ENCODE results near the gene IL37. TPM values are rescaled to one million over a fixed set of nuclear protein-coding genes. Genes with fewer than 3 reads are reported as not detected.

Gene IL37
- total RNA-seq, 1 experiment from 2014 or later, result 2.6 TPM

- Histone ChIP-seq H3K27ac (ENCODE audit: low read length) (no peak overlapping the region), H3K9ac (ENCODE audit: low read length) (no peak overlapping the region), H3K4me2 (ENCODE audit: low read length) (no peak overlapping the region), H2AFZ (ENCODE audit: low read length) (no peak overlapping the region), H3K36me3 (ENCODE audit: low read depth, low read length) (no peaks in the 10 kb centered on the region), H3F3A (ENCODE audit: low read length, unreplicated experiment) (no peaks in the 10 kb centered on the region), H3K27me3 (ENCODE audit: low read length) (no peaks in the 10 kb centered on the region), H3K79me2 (ENCODE audit: low read length) (no peaks in the 10 kb centered on the region), H3K4me3 (ENCODE audit: low read length) (no peak overlapping the region), H4K20me1 (ENCODE audit: low read length) (no peaks in the 10 kb centered on the region), H3K9me3 (ENCODE audit: low read length) (0 out of 2 replicates have a peak, but pooled peaks cover 11% of the 10 kb centered on the region), H3K4me1 (ENCODE audit: insufficient read depth, low read length) (peaks cover 14% of the 10 kb centered on the region), H3K9me2 (replicated peaks; ENCODE audit: low read length) (no peaks in the 10 kb centered on the region)
- intact Hi-C loops (cut with micrococcal nuclease), result no loop called here
- ATAC-seq (no peak), DNase-seq (no peak)
- CTCF ChIA-PET, result no interaction called here
- no TSS peak for BruUV-seq (replicated peaks)
- POLR2A ChIA-PET (ENCODE audit: unreplicated experiment), result interaction anchor here (0.6 kb wide), 1 partner anchor 14 kb away, joined by 3 read pairs; no protein-coding TSS in a partner anchor
- TF ChIP-seq EZH2 (IDR thresholded peaks at IDR 0.05; ENCODE audit: low read length, unreplicated experiment), result no peak
Observed at GRCh38 chr2:112944971-112945370, 34.0 kb downstream of the IL37 start.

GRCh38 chr2:112946086-112946485 lies 35.1 kb downstream of the IL37 start:
- no peak overlapping the region for H3K4me3 ChIP-seq (ENCODE audit: low read length)
- intact Hi-C loops (cut with micrococcal nuclease), result no loop called here
- H3K9me3 ChIP-seq (ENCODE audit: low read length), result 0 out of 2 replicates have a peak, but pooled peaks cover 11% of the 10 kb centered on the region
- H3K9me2 ChIP-seq (replicated peaks; ENCODE audit: low read length), result no peaks in the 10 kb centered on the region
- CTCF ChIA-PET, result no interaction called here
- TF ChIP-seq CTCF (conservative IDR thresholded peaks at IDR 0.05; ENCODE audit: low read depth, low read length) (no peak), EZH2phosphoT487 (IDR thresholded peaks at IDR 0.05; ENCODE audit: borderline replicate concordance, low read length) (no peak), EZH2 (IDR thresholded peaks at IDR 0.05; ENCODE audit: low read length, unreplicated experiment) (no peak)
- no peak overlapping the region for H3K4me2 ChIP-seq (ENCODE audit: low read length)
- no peaks in the 10 kb centered on the region for H3K79me2 ChIP-seq (ENCODE audit: low read length)
- H2AFZ ChIP-seq (ENCODE audit: low read length), result no peak overlapping the region
- ATAC-seq, result no peak
- H3K9ac ChIP-seq (ENCODE audit: low read length), result no peak overlapping the region
- H3K27me3 ChIP-seq (ENCODE audit: low read length), result no peaks in the 10 kb centered on the region
- H3K36me3 ChIP-seq (ENCODE audit: low read depth, low read length), result no peaks in the 10 kb centered on the region
- peaks cover 14% of the 10 kb centered on the region for H3K4me1 ChIP-seq (ENCODE audit: insufficient read depth, low read length)
- no peak for DNase-seq
- H4K20me1 ChIP-seq (ENCODE audit: low read length), result no peaks in the 10 kb centered on the region
- H3F3A ChIP-seq (ENCODE audit: low read length, unreplicated experiment), result no peaks in the 10 kb centered on the region
- BruUV-seq (replicated peaks), result no TSS peak
- POLR2A ChIA-PET (ENCODE audit: unreplicated experiment), result no interaction called here
- H3K27ac ChIP-seq (ENCODE audit: low read length), result no peak overlapping the region

- intact Hi-C loops (cut with micrococcal nuclease), result no loop called here
- no peaks in the 10 kb centered on the region for H3K79me2 ChIP-seq (ENCODE audit: low read length)
Observed at GRCh38 chr2:112947374-112947773, 36.4 kb downstream of the IL37 start.

More at GRCh38 chr2:112947374-112947773, 36.4 kb downstream of the IL37 start:
- no peak overlapping the region for H3K9ac ChIP-seq (ENCODE audit: low read length)
- no peak overlapping the region for H3K27ac ChIP-seq (ENCODE audit: low read length)
- no peak overlapping the region for H3K4me3 ChIP-seq (ENCODE audit: low read length)
- H2AFZ ChIP-seq (ENCODE audit: low read length), result no peak overlapping the region
- no peak for ATAC-seq
- no peak overlapping the region for H3K4me2 ChIP-seq (ENCODE audit: low read length)
- no TSS peak for BruUV-seq (replicated peaks)
- H3K9me2 ChIP-seq (replicated peaks; ENCODE audit: low read length), result no peaks in the 10 kb centered on the region
- H3F3A ChIP-seq (ENCODE audit: low read length, unreplicated experiment), result no peaks in the 10 kb centered on the region
- DNase-seq, result no peak
- peaks cover 6% of the 10 kb centered on the region for H3K4me1 ChIP-seq (ENCODE audit: insufficient read depth, low read length)
- POLR2A ChIA-PET (ENCODE audit: unreplicated experiment), result no interaction called here
- H3K9me3 ChIP-seq (ENCODE audit: low read length), result 0 out of 2 replicates have a peak, but pooled peaks cover 11% of the 10 kb centered on the region
- no peaks in the 10 kb centered on the region for H4K20me1 ChIP-seq (ENCODE audit: low read length)
- H3K27me3 ChIP-seq (ENCODE audit: low read length), result no peaks in the 10 kb centered on the region
- CTCF ChIA-PET, result no interaction called here
- TF ChIP-seq EZH2 (IDR thresholded peaks at IDR 0.05; ENCODE audit: low read length, unreplicated experiment) (no peak), EZH2phosphoT487 (IDR thresholded peaks at IDR 0.05; ENCODE audit: borderline replicate concordance, low read length) (no peak), CTCF (conservative IDR thresholded peaks at IDR 0.05; ENCODE audit: low read depth, low read length) (no peak)
- no peaks in the 10 kb centered on the region for H3K36me3 ChIP-seq (ENCODE audit: low read depth, low read length)

Measured in PC-3 (cell line).